Mononuclear cell (primary cell): ENCODE measurements around the gene CHID1. TPM values are rescaled to one million over a fixed set of nuclear protein-coding genes. Genes with fewer than 3 reads are reported as not detected.

Experiments
- H3K27me3 ChIP-seq: 2 replicates; pipeline ENCODE4 v1.6.0; 2011; ENCODE audit warnings: low read length, control low read depth; ENCODE audit not compliant: insufficient read depth
- H3K4me1 ChIP-seq: 2 replicates; pipeline ENCODE4 v1.5.1; 2011; ENCODE audit warnings: mild to moderate bottlenecking, low read length, control low read depth; ENCODE audit not compliant: insufficient read depth
- H3K4me3 ChIP-seq: 2 replicates; pipeline ENCODE4 v1.5.1; 2011; ENCODE audit warnings: mild to moderate bottlenecking, low read length, moderate library complexity
- H3K9me3 ChIP-seq: 2 replicates; pipeline ENCODE4 v1.5.1; 2011; ENCODE audit warnings: low read depth, mild to moderate bottlenecking, control low read depth, low read length
- total RNA-seq: library from RNA; depleted of rRNA; stranded (reverse); fragments of >200 nt; gene quantifications from one replicate; pipeline ENCODE4 v1.2.3, GENCODE V29; 2012

The CHID1 gene
- total RNA-seq, 1 donor = 8.2 TPM

DNA sequence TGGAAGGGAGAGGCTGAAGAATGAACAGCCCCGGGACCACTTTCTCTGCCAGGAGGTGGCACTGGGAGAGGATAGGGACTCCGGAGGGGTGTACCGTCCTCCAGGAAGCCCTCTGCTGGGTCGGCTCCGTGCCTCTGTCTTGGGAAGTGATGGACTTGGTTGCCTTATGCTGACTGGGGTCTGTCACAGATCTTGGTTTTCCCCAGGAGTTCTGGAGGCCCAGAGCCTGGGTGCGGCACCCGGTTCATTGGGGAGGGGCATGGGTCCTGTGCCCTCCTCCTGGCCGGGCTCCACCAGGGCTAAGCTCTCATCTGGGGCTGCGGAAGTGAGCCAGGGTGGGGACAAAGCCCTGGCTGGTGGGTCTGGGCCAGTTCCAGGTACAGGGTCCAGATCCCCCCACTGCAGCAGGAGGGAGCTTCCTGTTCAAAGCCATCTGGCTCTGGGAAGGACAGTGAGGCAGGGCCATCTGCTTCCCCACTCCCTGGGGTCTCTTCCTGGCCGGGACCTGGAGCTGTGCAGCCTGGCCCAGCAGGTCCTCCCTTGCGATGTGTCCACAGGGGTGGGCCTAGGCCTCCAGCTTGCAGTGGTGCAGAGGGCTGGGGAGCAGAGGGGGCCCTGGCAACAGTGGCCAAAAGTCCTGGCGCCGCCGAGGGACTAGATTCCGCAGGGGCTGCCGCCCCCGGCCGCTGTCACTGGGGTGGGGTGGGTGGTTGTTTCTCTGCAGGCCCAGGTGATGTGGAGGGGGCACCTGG is 14.0 kb upstream of the CHID1 start:
- no peak overlapping the region for H3K4me3 ChIP-seq
- no peaks in the 10 kb centered on the region for H3K9me3 ChIP-seq
- no peaks in the 10 kb centered on the region for H3K27me3 ChIP-seq
- peaks cover 34% of the 10 kb centered on the region for H3K4me1 ChIP-seq

DNA sequence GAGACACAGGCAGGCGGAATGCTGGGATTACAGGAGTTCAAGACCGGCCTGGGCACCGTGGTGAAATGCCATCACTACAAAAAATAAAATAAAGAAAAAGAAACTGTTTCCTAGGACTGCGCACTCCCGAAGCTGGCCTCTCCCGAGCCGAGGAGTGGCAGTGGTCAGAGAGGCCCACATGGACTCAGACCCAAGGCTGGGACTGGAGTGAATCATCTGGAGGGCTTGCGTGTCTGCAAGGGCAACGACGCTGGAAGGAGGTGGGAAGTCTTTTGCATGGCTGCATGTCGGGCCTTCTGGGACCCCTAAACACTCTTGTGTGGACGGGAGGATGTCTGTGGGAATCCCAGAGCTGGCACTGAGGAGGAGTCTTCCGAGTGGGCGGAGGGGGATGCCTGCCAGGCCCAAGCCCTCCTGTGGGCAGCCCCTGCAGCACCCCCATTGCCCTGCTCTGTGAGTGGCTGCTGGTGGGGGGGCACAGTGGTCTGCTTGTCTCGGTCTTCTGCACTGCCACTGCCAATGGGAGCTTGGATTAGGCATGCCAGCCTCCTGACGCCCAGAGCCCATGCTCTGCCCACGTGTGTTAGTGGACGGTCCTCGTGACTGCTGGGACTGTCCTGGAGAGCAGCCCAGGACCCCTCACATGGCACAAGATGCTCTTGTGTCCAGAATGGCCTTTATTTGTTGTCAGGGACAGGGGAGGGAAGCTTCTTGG is 13.2 kb upstream of the CHID1 start:
- no peak overlapping the region for H3K4me3 ChIP-seq
- peaks cover 30% of the 10 kb centered on the region for H3K4me1 ChIP-seq
- H3K27me3 ChIP-seq = no peaks in the 10 kb centered on the region
- no peaks in the 10 kb centered on the region for H3K9me3 ChIP-seq

DNA sequence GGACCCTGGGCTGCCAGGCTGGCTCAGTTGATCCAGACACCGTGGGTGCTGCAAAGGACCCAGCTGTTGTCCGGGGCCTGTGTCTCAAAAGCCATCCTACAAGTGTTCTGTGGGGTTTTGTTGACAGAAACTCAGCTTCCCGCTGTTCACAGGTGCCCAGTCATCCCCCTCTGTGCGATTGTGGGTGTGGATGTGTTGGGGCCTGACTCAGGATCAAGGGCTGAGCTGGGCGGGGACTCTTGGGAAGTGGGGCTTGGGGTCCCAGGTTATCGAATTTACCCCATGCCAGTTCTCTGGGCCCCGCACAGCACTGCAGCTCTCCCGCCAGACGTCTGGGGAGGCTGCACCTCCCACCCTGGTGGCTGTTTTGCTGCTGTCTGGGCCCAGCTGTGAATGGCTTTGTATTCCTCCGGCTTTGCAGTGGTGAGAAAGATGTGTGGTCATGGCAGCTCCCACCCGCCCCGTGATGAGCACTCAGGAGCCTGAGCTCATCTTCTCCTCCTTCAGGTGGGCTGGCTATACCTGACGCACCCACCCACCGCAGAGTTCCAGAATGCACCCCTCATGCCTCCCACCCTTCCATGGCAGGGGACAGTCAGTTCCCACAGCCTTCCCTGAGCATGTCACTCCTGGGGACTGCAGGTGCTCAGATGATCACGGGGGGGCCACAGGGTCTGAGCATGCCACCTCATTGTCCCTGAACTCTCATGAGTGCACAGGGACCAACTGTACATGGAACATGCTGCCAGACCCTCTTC is 11.5 kb upstream of the CHID1 start:
- Histone ChIP-seq H3K27me3 (no peaks in the 10 kb centered on the region), H3K4me1 (peaks cover 12% of the 10 kb centered on the region), H3K9me3 (no peaks in the 10 kb centered on the region), H3K4me3 (no peak overlapping the region)

DNA sequence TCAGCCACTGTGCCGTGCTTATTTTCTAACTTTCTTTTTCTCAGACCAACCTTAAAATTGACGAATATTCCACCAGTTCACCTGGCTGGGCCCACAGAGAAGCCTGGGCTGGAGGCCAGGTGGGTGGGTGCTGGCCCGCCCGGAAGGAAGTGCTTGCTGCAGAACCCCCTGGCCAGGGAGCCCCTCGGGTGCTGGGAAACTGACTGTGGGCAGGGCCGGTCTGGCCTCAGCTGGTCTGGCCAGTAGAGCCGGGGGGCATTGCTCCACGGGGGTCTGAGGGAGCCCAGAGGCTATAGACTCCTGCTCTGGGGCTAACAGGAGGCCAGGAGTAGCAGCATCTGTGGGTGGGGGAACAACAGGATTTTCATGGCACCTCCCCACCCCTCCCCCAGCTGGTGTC is 6.8 kb upstream of the CHID1 start:
- no peak overlapping the region for H3K4me3 ChIP-seq
- H3K9me3 ChIP-seq = no peaks in the 10 kb centered on the region
- H3K4me1 ChIP-seq = no peaks in the 10 kb centered on the region
- no peaks in the 10 kb centered on the region for H3K27me3 ChIP-seq

DNA sequence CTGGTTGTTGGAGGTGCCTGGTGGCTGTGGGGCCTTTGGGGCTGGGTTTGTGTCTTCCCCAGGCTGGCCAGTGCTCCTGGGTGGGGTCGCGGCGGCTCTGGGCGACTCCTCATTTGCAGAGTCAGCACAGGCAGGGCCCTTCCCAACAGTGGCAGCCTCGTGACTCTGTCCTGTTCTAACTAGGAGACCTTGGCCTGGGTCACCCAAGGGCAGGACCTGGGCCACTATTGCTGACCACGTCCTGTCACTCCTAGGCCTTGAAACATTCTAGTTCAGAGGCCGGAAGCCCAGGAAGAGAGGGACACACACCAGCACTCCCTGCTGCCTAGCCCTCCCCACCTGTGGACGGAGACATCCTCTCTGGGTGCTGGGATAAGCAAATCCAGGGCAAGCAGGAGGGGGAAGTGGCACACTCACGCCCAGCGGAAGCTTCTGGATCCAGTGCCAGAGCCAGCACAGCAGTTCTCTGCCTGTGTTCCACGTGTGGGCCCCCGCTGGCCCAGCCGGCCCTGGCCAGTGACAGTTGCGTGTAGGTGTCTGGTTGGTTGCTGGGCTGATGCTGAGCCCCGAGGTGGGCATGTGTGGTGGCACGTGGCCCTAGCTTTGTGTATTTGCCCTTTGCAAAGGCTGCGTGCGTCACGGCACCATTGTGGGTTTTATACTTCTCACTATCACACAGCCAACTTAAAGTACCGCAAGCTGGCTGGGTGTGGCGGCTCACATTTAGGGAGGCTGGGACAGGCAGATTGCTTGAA is 4.3 kb upstream of the CHID1 start:
- no peaks in the 10 kb centered on the region for H3K9me3 ChIP-seq
- no peaks in the 10 kb centered on the region for H3K27me3 ChIP-seq

DNA sequence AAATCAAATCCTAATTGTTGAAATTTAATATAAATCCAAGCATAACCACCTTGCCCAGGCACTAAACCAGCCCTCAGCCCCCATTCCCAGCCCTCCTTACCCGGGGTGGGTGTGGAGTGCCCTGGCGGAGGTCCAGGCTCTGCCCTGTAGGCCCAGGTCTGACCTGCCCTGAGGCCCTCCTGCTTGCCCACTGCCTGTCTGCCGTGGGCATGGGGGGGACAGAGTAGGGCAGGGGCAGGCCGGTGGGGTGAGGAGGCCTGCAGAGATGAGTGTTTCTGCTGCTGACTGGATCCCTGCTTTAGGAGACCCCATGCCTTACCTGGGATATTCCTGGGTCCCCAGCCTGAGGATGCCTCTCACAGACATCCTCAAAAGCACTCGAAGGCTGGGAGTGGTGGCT is 3.6 kb upstream of the CHID1 start:
- Histone ChIP-seq H3K27me3 (no peaks in the 10 kb centered on the region), H3K9me3 (no peaks in the 10 kb centered on the region), H3K4me1 (peaks cover 17% of the 10 kb centered on the region), H3K4me3 (no peak overlapping the region)

More for the DNA sequence above, 4.3 kb upstream of the CHID1 start:
- Histone ChIP-seq H3K4me3 (no peak overlapping the region), H3K4me1 (peaks cover 9% of the 10 kb centered on the region)

DNA sequence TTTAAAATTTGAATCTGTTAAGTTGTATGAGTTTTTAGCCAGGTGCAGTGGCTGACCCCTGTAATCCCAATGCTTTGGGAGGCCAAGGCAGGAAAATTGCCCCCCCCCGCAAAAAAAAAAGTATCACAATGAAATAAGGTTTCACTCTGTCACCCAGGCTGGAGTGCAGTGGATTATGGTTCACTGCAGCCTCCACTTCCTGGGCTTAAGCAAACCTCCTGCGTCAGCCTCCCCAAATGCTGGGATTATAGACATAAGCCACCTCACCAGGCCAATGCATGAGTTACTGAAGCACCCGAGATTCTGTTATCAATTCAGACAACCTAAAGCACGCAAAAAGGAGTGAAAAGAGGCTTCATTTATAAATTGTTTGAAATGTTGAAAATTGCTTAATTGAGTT is 2.4 kb upstream of the CHID1 start:
- H3K4me3 ChIP-seq = no peak overlapping the region
- peaks cover 17% of the 10 kb centered on the region for H3K4me1 ChIP-seq
- H3K27me3 ChIP-seq = no peaks in the 10 kb centered on the region

DNA sequence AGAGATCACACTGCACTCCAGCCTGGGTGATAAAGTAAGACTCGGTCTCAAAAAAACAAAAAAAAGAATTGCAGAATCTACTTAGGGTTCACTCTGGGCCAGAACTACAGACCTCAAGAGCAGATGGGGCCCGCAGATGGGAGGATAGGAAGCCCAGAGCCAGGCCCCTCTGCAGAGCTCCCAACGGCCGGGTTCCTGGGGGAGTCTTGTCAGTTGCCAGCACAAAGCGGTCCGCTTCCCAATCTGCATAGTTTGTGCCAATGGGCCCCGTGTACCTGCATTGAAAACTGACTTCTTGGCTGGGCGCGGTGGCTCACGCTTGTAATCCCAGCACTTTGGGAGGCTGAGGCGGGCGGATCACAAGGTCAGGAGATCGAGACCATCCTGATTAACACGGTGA is 1.7 kb upstream of the CHID1 start:
- Histone ChIP-seq H3K4me3 (no peak overlapping the region), H3K4me1 (peaks cover 17% of the 10 kb centered on the region), H3K9me3 (no peaks in the 10 kb centered on the region)

More for the DNA sequence above, 2.4 kb upstream of the CHID1 start:
- no peaks in the 10 kb centered on the region for H3K9me3 ChIP-seq

DNA sequence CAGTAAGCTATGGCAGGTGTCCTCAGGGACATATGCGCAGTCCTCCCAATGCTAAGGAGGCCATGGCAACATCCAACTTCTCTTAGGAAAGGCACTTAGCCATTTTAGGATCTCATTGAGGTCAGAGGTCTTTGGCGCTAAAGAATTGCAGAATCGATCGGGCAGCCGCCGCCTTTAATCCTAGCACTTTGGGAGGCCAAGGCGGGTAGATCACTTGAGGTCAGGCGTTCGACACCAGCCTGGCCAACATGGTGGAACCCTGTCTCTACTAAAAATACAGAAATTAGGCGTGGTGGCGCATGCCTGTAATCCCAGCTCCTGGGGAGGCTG is 1.2 kb upstream of the CHID1 start:
- no peaks in the 10 kb centered on the region for H3K27me3 ChIP-seq
- H3K4me3 ChIP-seq = no peak overlapping the region
- no peaks in the 10 kb centered on the region for H3K9me3 ChIP-seq
- peaks cover 17% of the 10 kb centered on the region for H3K4me1 ChIP-seq

More for the DNA sequence above, 1.7 kb upstream of the CHID1 start:
- no peaks in the 10 kb centered on the region for H3K27me3 ChIP-seq

DNA sequence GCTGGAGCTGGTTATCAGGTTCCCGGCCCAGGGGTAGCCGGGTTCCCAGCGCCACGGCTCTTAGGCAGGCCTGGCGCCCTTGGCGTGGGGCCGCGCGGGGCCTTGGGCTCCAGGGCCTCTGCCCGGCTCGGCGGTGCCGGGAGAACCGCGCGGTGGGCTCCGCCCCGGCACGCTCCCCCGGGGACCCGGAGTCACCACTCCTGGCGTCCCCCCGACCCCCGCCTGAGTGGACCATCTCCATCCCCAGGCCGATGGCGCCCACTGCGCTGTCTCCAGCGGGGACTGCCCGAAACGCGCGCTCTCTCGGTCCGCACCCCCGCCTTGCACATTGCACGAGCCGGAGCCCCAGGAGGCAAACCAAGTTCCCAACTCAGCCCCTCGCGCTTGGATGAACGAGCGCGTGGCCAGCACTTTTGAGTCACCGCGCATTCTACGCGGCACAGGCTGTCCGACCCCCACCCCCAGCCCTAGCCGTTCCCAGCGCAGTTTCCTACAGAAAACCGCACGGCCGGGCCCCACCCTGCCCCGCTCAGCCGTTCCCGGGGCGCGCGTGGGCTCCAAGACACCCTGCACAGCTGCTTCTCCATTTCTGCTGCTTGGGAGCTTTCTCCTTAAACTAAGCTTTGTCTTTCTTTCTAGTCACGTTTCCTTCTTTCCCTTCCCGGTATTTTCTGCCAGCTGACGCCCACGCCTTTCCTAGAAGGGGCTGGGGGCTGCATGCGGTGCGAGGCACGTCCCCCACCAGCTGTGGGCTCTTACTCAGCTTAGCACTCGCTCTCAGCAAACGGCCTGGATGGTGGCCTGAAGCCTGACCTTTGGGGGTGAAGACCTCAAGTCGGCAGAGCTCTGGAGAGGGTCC is 650 bp upstream of the CHID1 start:
- Histone ChIP-seq H3K4me1 (peaks cover 17% of the 10 kb centered on the region), H3K27me3 (no peaks in the 10 kb centered on the region), H3K9me3 (no peaks in the 10 kb centered on the region), H3K4me3 (peak overlapping the region; percentile 61)

DNA sequence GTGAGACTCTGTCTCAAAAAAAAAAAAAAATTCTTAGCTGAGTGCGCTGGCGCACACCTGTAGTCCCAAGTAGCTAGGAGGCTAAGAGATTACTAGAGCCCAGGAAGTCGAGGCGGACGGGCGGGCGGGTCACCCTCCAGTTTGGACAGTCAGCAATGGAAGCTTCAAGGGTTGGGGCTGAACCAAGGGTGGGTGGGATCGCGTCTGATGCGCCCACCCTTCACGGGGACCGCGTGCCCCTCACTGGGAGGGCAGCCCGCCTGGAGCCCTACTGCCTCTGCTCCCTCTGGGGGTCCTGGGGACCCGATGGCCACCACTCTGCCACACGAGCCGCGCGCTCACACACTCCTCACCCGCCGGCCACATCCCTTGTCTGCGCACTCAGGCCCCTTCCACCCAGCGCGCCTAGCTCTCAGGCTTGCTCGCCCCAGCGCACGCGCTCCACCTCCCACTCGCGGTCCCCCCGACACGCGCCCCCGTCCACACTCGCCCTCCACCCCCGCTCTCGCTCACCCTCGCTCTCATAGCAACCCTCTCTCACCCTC is 494 bp downstream of the CHID1 start:
- Histone ChIP-seq H3K9me3 (no peaks in the 10 kb centered on the region), H3K4me3 (peak overlapping the region; percentile 61), H3K4me1 (peaks cover 17% of the 10 kb centered on the region)

DNA sequence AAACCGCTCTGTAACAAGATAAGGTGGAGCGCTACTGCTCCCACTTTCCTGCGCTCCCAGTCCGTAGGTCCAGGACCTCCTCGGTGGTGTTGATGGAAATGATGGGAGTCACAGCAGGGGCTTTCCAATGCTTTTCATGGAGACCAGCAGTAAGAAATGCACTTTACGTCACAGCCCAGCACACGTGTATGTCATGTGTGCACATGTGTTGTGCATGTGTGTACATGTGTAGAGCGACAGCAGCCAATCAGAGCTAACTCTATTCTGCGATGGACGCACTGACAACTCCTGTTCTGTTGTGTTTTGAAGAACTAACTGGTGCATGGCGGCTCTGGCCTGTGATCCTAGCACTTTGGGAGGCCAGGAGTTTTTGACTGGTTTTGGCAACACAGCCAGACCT is 1.2 kb downstream of the CHID1 start:
- Histone ChIP-seq H3K9me3 (no peaks in the 10 kb centered on the region), H3K4me3 (no peak overlapping the region), H3K27me3 (no peaks in the 10 kb centered on the region), H3K4me1 (peaks cover 17% of the 10 kb centered on the region)

More for the DNA sequence above, 494 bp downstream of the CHID1 start:
- no peaks in the 10 kb centered on the region for H3K27me3 ChIP-seq

DNA sequence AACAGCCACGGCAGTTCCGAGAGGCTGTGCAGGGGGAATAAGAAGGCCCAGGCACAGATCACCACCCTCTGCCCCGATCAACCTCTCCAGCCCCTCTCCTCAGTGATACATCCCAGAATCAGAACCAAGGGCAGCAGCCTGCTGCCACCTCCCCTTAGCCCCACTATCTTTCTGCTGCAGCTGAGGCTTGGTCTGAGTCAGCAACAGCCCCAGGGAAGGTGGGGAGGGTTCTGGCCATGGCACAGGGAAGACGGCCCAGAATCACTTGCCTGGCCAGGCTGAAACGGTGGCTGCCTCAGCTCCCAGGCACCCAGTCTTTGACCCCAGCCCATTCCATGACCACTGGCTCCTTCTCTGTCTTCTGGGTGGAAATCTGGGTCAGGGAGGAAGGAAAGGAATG is 2.3 kb downstream of the CHID1 start:
- Histone ChIP-seq H3K4me3 (no peak overlapping the region), H3K27me3 (no peaks in the 10 kb centered on the region), H3K9me3 (no peaks in the 10 kb centered on the region), H3K4me1 (peaks cover 17% of the 10 kb centered on the region)

DNA sequence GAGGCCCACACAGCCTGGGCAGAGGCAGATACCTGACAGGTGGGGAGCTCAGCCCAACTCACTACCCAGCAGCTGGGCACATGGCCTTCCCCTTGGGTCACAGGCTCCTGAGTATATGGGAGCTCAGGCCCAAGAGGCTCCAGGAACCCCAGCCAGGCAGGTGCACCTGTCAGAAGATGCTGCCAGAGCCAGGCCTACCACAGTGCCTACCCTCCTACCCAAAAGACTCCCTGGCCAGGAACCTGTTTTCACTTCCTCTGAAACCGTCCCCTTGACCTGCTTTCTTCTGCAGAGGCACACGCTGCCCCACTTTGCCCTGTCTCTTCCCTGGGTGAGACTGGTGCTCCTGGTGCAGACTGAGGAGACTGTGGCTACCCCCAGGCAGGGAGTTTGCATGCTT is 2.9 kb downstream of the CHID1 start:
- H3K4me1 ChIP-seq = peaks cover 17% of the 10 kb centered on the region
- no peaks in the 10 kb centered on the region for H3K27me3 ChIP-seq
- H3K4me3 ChIP-seq = no peak overlapping the region

More for the DNA sequence above, 2.9 kb downstream of the CHID1 start:
- no peaks in the 10 kb centered on the region for H3K9me3 ChIP-seq
